Memory B cell (primary cell): ENCODE data around the gene BTRC.

Experiments
- ATAC-seq: fragments of 150-1000 bp; cut with Tn5 transposase; 2 replicates; pipeline ENCODE4 v1.10.0; 2021; ENCODE audit warnings: low read depth, mild to moderate bottlenecking, moderate library complexity
- DNase-seq, 2 donors: peaks; one replicate each; pipeline ENCODE4 v3.0.0; 2022; ENCODE audit warnings: low spot score in 2 of 2
- H3K27ac Mint-ChIP-seq: one replicate; pipeline ENCODE4 v1.8.0; 2022; ENCODE audit warnings: mild to moderate bottlenecking, moderate library complexity, mixed read lengths
- H3K27me3 Mint-ChIP-seq: one replicate; pipeline ENCODE4 v1.8.0; 2022; ENCODE audit warnings: mixed read lengths
- H3K36me3 Mint-ChIP-seq: one replicate; pipeline ENCODE4 v1.8.0; 2022; ENCODE audit warnings: mild to moderate bottlenecking, mixed read lengths
- H3K4me1 Mint-ChIP-seq: one replicate; pipeline ENCODE4 v1.8.0; 2022; ENCODE audit warnings: mixed read lengths
- H3K4me3 Mint-ChIP-seq: one replicate; pipeline ENCODE4 v1.8.0; 2022; ENCODE audit warnings: mild to moderate bottlenecking, moderate library complexity, mixed read lengths
- H3K9me3 Mint-ChIP-seq: one replicate; pipeline ENCODE4 v1.8.0; 2022; ENCODE audit warnings: mixed read lengths

BTRC gene

DNA sequence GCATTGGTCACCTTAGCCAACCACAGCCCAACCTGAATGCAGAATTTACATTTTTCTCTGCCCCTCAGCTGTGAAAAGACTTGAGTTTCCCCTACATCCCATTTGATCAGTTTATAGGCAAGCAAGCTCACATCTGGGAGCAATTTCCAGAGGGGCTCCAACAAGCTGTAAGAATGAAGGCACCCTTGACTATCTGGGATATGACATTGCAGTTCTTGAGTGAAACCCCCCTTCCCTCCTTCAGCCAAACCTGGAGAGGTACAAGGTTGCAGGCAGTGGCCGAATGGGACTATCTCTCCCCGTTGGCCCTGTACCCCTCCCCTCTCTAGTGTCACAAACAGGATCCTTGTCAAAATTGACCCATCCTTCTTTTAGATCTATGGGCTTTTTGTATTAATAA lies 203.6 kb downstream of the BTRC start:
- H3K36me3 Mint-ChIP-seq, result peaks cover 17% of the 10 kb centered on the region
- H3K9me3 Mint-ChIP-seq, result no peaks in the 10 kb centered on the region
- H3K4me3 Mint-ChIP-seq, result no peak overlapping the region
- H3K27ac Mint-ChIP-seq, result no peak overlapping the region
- DNase-seq (no peak), ATAC-seq (no peak)
- H3K27me3 Mint-ChIP-seq, result peaks cover 4% of the 10 kb centered on the region
- no peaks in the 10 kb centered on the region for H3K4me1 Mint-ChIP-seq

DNA sequence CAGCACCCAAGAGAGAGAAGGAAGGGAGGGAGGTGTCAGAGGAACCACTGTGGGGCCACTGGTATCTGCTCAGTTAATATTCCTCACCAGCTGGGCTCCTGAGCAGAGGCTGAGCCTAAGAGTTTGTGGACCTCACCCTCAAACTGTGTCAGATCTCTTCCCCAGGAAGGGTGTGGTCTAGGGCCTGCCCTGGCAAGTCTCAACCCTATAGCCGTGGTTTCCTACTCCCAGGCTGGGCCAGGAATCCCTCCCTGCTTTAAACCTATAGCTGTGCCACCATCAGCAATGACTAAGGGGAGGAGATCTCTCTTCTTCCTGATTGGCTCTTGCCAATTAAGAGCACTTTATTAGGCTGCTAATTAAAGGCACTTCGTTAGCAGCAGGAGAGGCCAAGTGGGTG lies 204.2 kb downstream of the BTRC start:
- Mint-ChIP-seq H3K4me3 (no peak overlapping the region), H3K27ac (no peak overlapping the region), H3K27me3 (peaks cover 4% of the 10 kb centered on the region), H3K9me3 (no peaks in the 10 kb centered on the region), H3K36me3 (peaks cover 11% of the 10 kb centered on the region), H3K4me1 (no peaks in the 10 kb centered on the region)
- ATAC-seq (no peak), DNase-seq (no peak)

DNA sequence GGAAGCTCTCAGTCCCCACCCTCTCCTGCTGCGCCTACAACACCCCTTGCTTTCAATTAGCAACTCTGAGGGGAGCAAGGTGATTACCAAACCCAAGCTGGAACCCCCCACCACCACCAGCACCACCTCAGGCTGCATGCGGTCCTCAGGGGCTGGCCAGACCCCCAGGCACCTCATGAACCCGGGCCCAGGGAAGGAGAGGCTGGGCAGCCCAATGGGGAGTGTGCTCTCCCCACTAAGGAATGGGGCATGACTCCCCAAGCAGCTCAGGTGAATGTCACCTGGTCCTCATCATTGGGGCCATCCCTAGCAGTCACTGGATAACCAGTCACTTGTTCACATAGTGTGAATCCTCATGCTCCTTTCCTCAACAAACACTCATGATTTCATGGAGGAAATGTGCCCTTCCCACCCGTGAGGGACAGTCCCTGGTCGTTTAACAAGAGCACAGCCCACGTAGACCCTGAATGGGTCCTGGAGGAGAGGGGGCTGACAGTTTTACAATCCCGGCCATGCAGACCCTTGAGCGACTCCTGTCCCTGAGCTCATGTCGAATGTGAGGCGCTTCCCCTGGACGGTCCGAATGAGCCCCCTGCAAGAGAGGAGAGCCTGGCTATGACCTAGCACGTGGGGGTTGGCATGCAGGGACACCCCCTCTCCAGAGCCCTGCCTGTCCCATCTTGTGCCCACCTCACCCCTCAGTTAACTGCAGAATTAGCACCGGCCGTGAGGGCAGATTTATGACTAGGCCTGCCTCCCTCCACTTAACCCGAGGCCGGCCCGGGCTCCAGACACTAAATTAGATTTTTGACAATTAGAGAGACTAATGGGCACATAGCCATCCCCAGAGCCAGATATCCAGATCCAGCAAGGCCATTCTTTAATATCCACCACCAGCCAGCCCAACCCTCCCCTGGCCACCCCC lies 205.0 kb downstream of the BTRC start:
- Mint-ChIP-seq H3K36me3 (peaks cover 6% of the 10 kb centered on the region), H3K4me1 (no peaks in the 10 kb centered on the region), H3K4me3 (no peak overlapping the region), H3K27me3 (peaks cover 6% of the 10 kb centered on the region), H3K9me3 (no peaks in the 10 kb centered on the region), H3K27ac (no peak overlapping the region)
- DNase-seq (no peak), ATAC-seq (no peak)

DNA sequence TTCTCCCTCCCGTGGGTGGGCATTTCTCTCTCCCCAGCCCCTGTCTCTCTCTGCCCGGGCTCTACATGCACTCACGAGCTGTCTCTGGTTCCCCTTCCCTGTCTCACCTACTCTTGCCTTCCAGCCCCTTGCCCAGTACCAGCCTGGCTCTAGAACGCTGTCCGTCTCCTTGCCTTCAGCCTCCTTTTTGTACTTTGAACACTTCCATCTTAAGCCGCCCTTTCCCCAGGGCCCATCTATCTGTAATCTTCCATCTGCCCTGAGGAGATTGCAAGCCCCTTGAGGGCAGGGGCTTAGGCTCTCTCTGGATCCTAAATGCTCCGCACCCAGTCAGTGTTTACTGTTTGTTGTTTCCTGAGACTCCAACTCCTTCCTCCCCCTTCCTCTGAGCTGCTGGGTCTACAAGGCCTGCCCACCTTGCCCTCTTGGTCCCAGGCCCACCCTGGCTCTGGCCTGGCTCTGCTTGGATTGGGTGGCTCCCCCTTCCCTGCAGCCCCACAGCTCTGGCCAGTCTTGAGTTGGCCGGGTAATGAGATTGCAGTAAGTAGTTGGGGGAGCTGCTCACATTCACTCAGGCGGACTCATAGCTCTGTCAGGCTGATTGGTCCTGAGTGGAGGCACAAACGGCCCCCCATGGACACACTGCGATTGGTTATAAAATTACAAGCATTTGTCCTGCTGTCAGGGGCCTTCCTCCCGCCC lies 205.8 kb downstream of the BTRC start:
- H3K27ac Mint-ChIP-seq, result no peak overlapping the region

DNA sequence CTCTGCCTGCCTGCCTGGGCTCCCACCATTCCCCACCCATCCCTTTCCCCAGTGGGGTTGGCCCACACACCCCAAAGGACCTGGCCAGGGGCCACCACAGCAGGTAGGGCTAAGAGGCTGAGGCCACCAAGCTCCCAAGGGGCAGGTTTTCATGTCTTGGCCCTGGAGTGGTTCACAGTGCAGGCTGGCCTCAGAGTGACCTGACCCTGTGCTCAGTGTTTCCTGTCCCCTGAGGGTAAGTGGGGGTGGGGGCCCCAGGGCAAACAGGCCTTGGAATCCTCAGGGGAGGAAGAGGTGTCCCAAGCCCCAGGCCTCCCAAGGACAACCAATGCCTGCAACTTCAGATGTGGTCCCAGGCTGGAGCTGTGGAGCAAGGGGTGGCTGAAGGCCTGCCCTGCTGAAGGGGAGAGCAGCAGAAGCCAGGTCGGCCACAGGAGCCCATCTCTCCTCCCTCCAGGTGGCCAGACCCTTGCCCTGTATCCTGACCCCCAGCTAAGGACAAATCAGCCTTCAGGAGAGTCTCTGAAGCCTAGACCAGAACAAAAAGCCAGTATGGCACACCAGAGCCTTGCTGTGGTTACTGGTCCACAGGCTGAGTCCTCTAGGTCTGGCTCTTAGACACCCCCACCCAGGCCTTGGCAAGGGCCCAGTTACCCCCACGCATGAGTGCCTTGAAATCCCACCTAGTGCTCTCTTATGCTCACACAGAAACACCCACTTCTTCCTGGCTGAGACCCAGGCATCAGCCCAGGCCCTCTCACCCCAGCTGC lies 206.5 kb downstream of the BTRC start:
- no peak overlapping the region for H3K27ac Mint-ChIP-seq
- H3K4me3 Mint-ChIP-seq, result no peak overlapping the region
- H3K27me3 Mint-ChIP-seq, result peaks cover 10% of the 10 kb centered on the region

More for the DNA sequence above, 205.8 kb downstream of the BTRC start:
- H3K9me3 Mint-ChIP-seq, result no peaks in the 10 kb centered on the region
- DNase-seq, result no peak
- H3K36me3 Mint-ChIP-seq, result no peaks in the 10 kb centered on the region
- H3K27me3 Mint-ChIP-seq, result peaks cover 8% of the 10 kb centered on the region
- no peaks in the 10 kb centered on the region for H3K4me1 Mint-ChIP-seq
- ATAC-seq, result no peak
- H3K4me3 Mint-ChIP-seq, result no peak overlapping the region

DNA sequence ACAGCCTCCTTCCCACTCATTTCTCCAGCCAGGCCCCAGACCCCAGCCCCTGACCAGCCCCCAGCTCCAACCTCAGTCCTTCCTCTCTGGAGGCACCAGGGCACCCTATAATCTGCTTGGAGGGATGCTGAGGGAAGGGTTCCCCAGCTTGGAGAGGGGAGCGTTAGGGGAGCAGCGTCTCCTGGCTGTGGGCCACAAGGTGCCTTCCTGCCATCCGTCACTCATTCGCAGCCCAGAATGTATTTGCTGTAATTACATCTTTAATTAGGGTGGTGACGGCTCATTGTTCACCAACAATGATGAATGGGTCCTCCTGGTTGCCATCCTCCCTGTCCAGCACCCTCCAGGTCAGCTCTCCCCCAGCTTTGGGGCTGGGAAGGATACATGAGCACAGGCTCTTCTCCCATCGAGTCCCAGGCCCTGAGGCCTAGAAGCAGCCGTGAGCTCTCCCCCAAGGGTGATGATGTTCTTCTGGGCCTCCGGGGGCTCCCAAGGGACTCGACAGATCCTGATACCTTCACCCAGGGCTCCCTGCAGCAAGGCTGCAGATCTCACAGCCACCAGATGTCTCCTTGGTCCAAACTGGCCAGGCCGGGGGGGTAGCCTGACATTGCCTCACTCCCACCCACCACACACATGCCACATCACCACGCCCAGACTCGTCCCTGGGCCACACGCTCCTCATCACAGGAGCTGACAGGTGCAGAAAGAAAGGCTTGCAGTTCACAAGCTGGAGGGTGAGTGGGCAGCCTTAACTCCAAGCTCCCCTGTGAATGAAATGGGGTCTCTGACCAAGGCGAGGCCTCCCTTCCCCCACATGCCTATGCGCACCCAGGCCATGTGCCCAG lies 207.3 kb downstream of the BTRC start:
- Mint-ChIP-seq H3K27ac (no peak overlapping the region), H3K36me3 (no peaks in the 10 kb centered on the region), H3K27me3 (peaks cover 14% of the 10 kb centered on the region), H3K4me1 (peaks cover 2% of the 10 kb centered on the region), H3K4me3 (no peak overlapping the region), H3K9me3 (no peaks in the 10 kb centered on the region)
- DNase-seq (no peak), ATAC-seq (no peak)

More for the DNA sequence above, 206.5 kb downstream of the BTRC start:
- DNase-seq (no peak), ATAC-seq (no peak)
- Mint-ChIP-seq H3K36me3 (no peaks in the 10 kb centered on the region), H3K4me1 (no peaks in the 10 kb centered on the region), H3K9me3 (no peaks in the 10 kb centered on the region)

DNA sequence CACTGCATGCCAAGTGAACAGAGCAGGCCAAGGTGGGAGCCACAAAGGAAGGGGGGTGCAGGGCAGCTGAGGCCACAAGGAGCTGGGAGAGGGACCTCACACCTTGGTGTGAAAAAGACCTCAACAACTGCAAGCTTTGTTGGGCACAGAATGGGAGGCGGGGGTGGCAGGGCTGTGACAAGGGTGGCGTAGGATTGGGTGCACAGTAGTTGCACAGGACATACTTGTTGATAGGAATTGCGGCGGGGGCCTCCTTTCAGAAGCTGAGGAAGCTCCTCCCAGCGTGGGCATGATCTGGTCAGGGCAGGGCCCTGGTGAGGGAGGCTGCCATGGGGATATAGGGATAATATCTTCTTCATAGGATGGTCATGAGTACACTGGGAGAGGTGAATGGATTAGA lies 208.3 kb downstream of the BTRC start:
- H3K27me3 Mint-ChIP-seq, result peaks cover 21% of the 10 kb centered on the region
- ATAC-seq, result no peak
- H3K27ac Mint-ChIP-seq, result no peak overlapping the region
- no peaks in the 10 kb centered on the region for H3K9me3 Mint-ChIP-seq
- peaks cover 7% of the 10 kb centered on the region for H3K4me1 Mint-ChIP-seq
- no peaks in the 10 kb centered on the region for H3K36me3 Mint-ChIP-seq
- no peak overlapping the region for H3K4me3 Mint-ChIP-seq
- no peak for DNase-seq

DNA sequence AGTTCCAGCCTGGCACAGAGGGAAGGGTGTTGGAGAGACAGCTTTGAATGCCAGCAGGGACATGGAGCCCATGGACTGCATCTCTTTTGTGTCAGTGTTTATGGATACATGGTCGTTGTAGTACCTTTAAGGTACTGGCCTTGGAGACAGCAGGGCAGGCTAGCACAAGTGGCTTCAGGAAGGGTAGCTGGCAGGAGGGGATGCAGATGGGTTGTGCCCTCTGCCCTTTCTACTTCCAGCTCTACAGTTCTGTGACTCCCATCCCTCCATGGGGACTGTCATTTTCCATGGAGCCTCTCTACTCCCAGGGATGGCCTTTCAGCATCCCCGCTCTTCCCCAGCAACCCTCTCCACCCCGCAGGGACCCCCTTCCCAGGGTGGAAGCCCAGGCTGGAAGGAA lies 209.0 kb downstream of the BTRC start:
- DNase-seq (no peak), ATAC-seq (no peak)
- Mint-ChIP-seq H3K36me3 (no peaks in the 10 kb centered on the region), H3K27me3 (peaks cover 27% of the 10 kb centered on the region), H3K4me1 (peaks cover 10% of the 10 kb centered on the region), H3K4me3 (no peak overlapping the region), H3K9me3 (no peaks in the 10 kb centered on the region), H3K27ac (no peak overlapping the region)

DNA sequence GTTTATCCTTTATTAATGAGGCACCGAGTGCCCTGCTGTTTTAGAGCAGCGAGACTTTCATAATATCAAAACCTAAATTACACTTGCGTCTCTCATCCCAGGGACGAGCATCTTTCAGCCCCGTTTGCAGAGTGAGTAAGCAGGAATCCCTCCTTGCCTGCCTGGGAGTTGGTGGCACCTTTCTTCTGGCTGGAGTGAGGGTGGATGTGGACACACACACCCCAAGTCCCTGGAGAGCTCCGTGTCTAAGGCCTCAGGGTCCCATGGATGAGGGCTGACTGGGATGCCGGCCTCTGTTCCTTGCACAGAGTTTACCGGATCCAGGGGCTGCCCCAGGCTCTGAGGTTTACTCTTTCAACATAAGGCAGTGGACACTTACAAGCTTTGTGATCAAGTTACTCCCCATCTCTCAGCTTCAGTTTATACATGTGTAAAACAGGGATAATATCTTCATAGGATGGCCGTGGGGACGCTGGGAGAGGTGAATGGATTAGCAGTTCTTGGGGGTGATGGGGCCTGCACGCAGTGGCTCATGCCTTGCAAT lies 209.6 kb downstream of the BTRC start:
- Mint-ChIP-seq H3K36me3 (no peaks in the 10 kb centered on the region), H3K4me3 (no peak overlapping the region), H3K4me1 (peaks cover 10% of the 10 kb centered on the region), H3K27ac (no peak overlapping the region), H3K27me3 (peaks cover 32% of the 10 kb centered on the region), H3K9me3 (no peaks in the 10 kb centered on the region)
- DNase-seq (no peak), ATAC-seq (no peak)

DNA sequence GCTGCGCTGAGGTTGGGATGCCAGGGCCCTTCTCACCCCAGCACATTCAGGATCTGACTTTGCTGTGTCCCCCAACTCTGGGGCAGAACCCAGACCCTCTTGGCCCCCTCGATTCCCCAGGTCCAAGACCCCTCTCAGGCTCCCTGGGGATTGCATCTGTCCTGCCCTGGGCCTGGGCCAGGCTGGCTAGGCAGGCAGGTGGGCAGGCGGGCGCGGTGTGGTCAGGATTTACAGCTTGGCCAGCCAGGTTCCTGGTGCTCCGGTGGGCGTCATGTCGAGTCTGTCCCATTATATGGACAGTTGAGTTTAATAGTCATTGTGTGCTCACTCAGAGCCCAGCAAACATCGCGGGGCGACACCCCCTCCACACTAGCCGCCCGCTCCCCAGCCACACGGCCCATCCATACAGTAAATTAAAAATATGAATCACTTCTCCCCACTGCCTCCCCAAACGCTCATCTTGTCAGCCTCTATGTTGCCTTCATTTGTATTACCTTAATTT lies 210.6 kb downstream of the BTRC start:
- Mint-ChIP-seq H3K36me3 (no peaks in the 10 kb centered on the region), H3K4me3 (no peak overlapping the region), H3K4me1 (peaks cover 12% of the 10 kb centered on the region), H3K27ac (no peak overlapping the region), H3K27me3 (peaks cover 39% of the 10 kb centered on the region), H3K9me3 (no peaks in the 10 kb centered on the region)
- DNase-seq (peak in 1 of 2 donors; percentile 8), ATAC-seq (no peak)

DNA sequence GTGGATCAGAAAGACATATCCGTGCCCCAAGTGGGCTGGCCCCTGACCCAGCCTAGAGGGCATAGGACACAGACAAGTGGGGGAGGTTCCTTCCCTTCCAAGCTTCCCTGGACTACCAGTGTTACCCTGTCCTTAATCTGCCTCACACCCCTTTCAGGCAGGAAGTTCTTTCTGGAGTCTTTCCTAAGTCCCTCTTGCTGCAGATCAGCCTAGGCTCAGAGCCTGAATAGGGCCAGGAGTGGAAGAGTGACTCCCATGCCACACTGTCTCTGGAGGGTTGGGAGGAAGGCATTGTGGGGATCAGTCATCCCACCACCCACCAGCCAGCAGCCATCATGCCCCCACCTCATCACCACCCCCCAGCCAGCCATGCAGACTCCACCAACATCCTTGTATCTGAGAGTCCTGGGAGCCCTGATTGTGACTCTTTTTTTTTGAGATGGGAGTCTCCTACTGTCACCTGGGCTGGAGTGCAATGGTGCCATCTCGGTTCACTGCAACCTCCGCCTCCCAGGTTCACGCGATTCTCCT lies 211.5 kb downstream of the BTRC start:
- Mint-ChIP-seq H3K4me1 (peaks cover 15% of the 10 kb centered on the region), H3K36me3 (no peaks in the 10 kb centered on the region), H3K9me3 (no peaks in the 10 kb centered on the region), H3K27ac (no peak overlapping the region), H3K4me3 (no peak overlapping the region), H3K27me3 (peaks cover 41% of the 10 kb centered on the region)
- no peak for ATAC-seq
- no peak for DNase-seq

DNA sequence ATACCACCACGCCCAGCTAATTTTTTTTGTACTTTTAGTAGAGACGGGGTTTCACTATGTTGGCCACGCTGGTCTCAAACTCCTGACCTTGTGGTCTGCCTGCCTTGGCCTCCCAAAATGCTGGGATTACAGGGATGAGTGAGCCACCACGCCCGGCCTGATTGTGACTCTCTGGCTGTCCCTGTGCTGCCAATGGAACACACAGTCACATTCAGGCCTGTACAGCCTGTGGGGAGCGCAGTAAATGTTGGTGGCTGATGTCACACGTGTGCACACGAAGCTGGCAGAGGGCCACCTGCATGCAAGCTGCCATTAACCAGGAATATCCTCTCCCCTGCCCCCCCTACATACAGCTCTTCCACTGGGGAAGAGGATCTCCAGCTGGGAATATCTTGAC lies 212.0 kb downstream of the BTRC start:
- DNase-seq, result no peak
- Mint-ChIP-seq H3K36me3 (no peaks in the 10 kb centered on the region), H3K27ac (no peak overlapping the region), H3K9me3 (no peaks in the 10 kb centered on the region), H3K4me3 (no peak overlapping the region), H3K4me1 (peaks cover 20% of the 10 kb centered on the region), H3K27me3 (peaks cover 41% of the 10 kb centered on the region)
- ATAC-seq, result no peak
